IPS DF 4.7 (cell line): Measurements from ENCODE around the gene BPIFB1.
A peak's percentile ranks its signal among the peaks of the same experiment; 100 is the strongest.

Source experiments
- DNase-seq: peaks from one replicate; pipeline ENCODE4 v3.0.0-alpha.2; 2013; ENCODE audit warnings: low spot score; ENCODE audit errors: extremely low read depth

Gene BPIFB1

DNA sequence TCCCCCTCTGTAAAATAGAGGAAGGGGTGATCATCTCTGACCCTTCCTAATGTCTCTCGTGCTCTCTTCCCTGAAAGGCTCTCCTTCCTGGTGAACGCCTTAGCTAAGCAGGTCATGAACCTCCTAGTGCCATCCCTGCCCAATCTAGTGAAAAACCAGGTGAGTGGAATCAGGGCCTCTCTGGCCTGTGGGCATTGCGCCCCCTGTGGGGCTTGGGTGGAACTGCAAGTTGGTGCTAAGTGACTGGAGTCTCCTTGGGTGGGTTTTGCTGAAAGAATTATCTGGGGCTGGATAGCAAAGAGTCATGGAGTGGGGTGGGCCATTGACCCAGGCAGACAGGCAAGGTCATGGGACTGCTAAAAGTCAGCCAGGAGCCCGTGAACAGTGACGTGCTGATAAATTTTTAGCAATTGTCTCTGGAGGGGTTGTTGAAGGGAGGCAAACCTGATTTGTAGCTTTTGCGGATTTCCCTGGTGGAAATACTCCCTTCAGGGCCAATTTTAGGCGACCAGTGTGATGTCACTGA, 8.9 kb downstream of the BPIFB1 start:
- DNase-seq: no peak

DNA sequence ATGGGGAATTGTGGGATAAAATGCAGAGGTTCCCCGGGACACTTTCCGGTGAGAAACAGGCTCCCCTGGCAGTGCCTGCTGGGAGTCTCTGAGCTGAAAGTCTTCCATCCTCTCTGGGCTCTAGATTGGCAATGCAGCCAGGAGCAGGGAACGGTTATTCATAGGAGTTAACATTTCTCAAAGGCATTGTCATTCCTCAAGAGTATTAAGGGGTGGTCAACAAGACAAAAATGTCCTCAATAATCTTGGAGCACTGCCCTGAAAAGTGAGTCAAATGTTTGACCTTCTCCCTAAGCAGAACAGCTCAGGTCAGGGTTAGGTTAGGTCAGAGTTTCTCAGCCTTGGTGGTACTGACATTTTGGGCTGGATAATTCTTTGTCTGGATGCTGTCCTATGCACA, 13.2 kb downstream of the BPIFB1 start:
- DNase-seq: no peak

DNA sequence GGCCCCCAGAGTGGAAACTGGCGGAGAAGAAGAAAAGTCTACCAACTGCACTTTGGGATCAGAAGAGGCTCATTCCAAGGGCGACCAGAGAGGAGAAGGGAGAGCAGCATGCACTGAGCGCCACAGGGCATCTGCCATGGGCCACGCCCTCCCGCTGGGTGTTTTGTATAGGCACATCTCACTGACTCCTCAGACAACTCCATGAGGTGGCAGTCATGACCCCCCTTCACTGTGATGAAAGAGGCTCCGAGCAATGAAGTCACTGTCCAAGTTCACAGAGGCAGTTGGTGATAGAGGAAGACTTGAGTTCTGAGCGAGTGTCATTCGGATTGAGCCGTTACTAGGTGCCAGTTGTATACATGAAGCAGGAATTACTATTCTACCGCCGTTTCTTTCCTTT, 15.4 kb downstream of the BPIFB1 start:
- DNase-seq: no peak

DNA sequence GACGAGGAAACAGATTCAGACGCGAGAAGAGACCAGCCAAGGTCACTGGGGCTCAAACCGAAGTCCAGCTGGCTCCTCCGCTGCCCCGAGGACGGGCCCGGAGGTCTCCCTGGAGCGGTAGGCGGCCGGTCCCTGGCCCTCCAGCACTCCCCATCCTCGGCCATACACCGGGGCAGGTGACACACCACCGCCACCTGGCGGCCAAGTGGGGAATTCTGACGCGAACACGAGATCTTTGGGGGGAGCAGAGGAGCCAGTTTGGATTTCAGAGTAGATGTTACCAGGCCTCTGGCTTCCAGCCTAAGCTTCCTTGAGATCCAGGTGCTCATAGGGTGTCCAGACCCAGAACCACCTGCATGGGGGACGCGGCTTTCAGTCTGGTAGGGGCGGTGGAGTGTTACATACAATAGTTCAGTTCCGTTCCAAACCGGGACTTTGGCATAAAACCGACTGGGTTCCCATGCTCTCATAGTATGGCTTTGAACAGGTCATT, 16.1 kb downstream of the BPIFB1 start:
- DNase-seq: peak; percentile 46

GRCh38 chr20:33301192-33301930, 18.3 kb downstream of the BPIFB1 start:
- no peak for DNase-seq

- no peak for DNase-seq
Measured at GRCh38 chr20:33303595-33303994, 20.6 kb downstream of the BPIFB1 start.

- no peak for DNase-seq
Measured at GRCh38 chr20:33304046-33304445, 21.0 kb downstream of the BPIFB1 start.

DNA sequence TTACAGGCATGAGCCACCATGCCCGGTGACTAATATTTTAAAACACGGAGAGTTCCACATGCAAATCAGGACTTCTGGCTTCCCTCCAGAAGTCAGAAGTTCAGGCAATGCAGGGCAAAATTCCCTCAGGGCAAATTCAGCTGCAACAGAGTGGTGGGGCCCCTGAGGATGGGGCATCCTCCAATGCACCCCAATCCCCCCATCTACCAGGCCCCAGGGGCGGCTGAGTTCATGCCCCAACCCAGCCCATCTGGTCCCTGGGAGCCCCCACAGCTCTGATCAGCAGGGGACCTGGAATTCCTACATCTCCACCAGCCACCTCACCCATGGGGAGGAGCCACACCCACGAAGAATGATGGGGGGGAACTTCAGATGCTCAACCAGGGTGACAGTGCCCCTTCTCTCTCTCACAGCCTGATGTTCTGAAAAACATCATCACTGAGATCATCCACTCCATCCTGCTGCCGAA, 22.6 kb downstream of the BPIFB1 start:
- DNase-seq: no peak

DNA sequence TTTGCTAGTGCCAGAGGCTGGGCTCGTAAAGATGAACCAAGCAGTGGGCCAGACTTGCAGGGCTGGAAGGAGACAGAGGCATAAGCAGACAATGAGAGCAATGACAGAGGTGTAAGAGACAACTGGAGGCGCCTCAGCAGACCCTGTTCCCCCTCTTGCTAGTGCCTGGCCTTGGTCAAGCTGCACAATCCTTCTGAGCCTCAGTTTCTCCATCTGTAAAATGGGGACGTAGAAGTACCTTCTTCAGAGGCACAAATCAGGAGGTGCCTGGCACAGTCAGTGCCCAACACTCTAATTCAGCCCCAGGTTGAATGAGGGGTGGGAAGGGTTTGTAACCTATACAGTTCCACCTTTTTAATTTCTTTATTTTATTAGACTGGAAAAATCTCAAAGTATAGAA, 23.2 kb downstream of the BPIFB1 start:
- DNase-seq: no peak

DNA sequence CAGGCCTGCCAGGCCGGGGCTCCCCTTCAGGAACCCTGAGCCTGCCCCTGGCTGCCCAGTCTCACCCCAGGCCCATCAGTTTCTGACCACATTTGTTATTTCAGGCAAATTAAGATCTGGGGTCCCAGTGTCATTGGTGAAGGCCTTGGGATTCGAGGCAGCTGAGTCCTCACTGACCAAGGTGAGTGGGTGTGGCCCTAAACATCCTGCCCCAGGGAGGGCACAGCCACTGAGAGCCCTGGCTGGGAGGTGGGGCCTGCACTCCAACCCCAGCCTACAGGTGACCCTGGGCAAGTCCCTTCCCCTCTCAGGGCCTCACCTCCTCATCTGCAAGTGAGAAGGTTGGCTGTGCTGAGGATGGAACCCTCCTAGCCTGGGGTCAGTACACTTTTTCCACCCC, 23.8 kb downstream of the BPIFB1 start:
- DNase-seq: no peak

DNA sequence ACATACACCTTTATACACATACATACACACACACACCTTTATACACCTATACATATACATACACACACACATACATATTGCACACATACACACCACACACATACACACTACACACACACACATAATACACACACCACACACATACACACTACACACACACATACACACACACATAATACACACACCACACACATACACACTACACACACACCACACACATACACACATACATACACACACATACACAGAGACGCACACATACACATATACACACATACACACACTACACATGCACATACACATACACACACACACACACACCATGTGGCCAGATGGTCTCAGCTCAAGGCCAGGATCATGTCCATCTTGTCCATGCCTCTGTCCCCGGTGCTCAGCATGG, 25.7 kb downstream of the BPIFB1 start:
- DNase-seq: no peak

- no peak for DNase-seq
Measured at GRCh38 chr20:33309631-33310030, 26.6 kb downstream of the BPIFB1 start.

- no peak for DNase-seq
Measured at GRCh38 chr20:33310327-33310899, 27.4 kb downstream of the BPIFB1 start.

GRCh38 chr20:33311011-33311410, 28.0 kb downstream of the BPIFB1 start:
- no peak for DNase-seq

- no peak for DNase-seq
Measured at GRCh38 chr20:33311996-33312395, 29.0 kb downstream of the BPIFB1 start.

DNA sequence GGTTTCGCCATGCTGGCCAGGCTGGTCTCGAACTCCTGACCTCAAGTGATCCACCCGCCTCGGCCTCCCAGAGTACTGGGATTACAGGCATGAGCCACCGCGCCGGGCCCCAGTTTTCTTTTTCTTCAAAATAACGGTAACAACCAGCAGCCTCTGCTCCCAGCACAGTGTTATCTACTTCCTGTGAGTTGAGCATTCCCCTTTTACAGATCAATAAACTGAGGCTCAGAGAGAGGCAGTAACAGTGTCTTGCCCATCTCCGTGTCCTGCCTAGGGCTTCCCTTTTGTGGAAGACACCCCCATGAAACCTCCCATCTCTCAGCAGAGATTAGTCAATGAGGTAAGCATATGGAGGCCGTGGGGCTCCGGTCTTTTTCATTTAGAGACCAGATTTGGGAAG, 29.6 kb downstream of the BPIFB1 start:
- DNase-seq: no peak

DNA sequence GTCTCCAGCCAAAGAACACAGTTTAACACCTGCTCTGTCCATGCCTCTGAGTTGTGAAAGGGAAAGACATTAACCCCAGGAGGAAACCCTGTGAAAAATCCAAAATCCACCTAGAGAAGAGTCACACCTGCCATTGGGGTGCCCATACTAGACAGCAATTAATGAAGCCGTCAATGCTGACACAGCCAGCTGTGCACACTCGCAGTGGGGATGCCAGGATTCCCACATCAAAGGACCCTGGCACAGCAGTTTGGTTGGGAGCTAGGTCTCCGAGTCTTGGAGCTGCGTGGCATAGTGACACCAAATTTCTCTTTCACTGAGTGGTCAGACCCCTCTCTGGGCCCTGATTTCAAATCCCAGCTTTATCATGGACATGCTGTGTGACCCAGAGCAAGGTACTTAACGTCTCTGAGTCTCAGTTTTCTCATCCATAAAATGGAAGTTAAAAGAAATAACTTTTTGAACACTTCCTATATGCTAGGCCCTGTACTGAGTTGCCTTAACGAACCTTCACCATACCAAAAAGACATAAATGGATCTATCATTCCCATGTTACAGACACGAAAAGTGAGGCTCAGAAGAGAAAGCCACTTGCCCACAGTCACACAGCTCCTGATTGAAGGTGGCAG, 30.8 kb downstream of the BPIFB1 start:
- DNase-seq: no peak

GRCh38 chr20:33316343-33316742, 33.3 kb downstream of the BPIFB1 start:
- DNase-seq: no peak

DNA sequence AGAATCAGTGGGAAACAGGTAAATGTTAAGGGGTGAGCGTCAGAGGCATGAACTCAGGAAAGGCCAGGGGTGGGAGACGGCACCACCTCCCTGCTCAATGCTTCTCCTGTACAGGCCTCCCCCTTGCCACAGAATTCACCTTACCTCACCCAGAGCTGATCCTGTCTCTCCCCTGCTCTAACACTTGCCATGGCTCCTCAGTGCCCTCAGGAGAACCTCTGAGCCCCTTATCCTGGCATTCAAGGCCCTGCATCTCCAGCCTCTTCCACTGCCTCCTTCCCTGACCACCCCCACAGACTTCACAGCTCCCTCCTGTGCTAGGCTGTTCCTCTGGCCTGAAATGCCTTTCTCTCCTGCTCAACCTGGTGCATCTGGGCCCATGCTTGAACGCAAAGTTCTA, 33.9 kb downstream of the BPIFB1 start:
- DNase-seq: no peak

DNA sequence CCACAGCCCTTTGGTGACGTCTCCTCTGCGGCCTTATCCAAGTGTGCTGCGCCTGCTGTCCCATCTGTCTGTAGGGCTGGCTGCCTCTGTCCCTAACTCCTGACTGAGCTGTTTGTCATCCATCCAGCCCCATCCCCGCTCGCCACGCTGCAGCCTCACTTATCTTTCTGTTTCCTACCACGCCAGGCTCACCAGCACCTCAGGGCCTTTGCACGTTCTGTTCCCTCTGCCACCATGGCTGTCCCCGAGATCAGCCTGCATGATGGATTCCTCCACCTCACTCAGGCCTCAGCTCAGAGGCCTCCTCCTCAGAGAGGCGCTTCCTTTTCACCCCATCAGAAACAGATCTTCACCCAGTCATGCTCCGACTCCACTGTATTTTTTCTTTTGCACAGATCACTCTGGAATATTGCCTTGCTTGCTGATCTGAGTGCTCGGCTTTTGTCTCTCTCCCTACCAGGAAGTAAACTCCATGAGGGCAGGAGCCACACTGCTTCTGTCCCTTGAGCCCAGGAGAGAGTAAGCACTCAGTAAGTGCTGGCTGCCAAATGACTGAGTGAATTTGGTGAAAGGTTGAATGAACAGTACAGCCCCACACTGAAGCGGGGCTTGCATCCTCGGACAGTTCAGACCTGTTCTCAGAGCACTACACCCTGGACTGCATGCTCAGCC, 34.5 kb downstream of the BPIFB1 start:
- no peak for DNase-seq

DNA sequence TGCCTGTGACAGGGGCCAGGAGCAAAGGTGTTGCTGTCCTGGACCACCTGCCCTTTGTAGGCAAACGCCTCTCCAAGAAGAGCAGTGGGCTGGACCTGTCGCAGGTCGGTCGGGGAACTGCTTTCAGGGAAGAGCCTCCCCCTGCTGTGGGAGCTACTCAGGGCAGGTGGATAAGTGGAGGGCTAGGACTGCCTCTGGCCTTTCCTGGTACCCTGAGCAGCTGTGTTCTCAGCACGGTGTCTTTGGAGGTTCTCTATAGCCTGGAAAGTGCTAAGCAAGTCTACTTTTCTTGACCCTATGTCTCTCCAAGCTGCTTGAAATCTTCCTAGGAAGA, 35.0 kb downstream of the BPIFB1 start:
- DNase-seq: no peak

DNA sequence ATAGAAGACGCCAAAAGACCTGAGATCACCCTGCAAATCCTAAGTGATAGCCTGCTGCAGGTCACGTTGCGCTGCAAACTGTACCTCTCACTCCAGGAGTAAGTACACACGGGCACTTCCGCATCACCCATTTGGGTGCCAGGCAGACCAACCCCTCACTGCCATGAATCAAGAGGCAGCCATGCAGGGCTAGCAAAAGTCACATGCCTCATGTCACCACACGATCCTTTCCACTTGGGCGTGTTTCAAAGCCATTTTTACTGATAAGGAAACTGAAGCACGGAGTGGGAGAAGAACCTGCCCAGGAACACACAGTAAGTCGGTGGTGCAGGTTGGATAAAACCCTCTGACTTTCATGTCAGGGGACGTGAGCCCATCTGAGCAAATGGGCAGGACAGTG, 37.0 kb downstream of the BPIFB1 start:
- DNase-seq: no peak
